PFSK-1 (cell line): Measurements from ENCODE around the gene SYNGR4.

Experiments
- POLR2AphosphoS5 ChIP-seq: IDR thresholded peaks from 2 replicates; pipeline ENCODE4 v1.6.1; 2012; ENCODE audit warnings: low read depth, mild to moderate bottlenecking, control low read depth, low read length, moderate library complexity
- REST ChIP-seq, 2 experiments: IDR thresholded peaks; 2 replicates each; pipeline versions ENCODE4 v1.6.1 to v1.8.0; 2011 to 2012; ENCODE audit warnings: low read depth in 2 of 2, low read length in 2 of 2, control low read depth in 1 of 2, inconsistent platforms in 1 of 2, mild to moderate bottlenecking in 1 of 2, moderate library complexity in 1 of 2; ENCODE audit not compliant: insufficient read depth in 1 of 2
- SIN3A ChIP-seq: IDR thresholded peaks from 2 replicates; pipeline ENCODE4 v1.6.1; 2012; ENCODE audit warnings: mild to moderate bottlenecking, low read length, moderate library complexity, borderline replicate concordance; ENCODE audit not compliant: insufficient read depth

- TF ChIP-seq SIN3A (no peak), POLR2AphosphoS5 (peak; percentile 83), REST (IDR thresholded peaks at IDR 0.05; ENCODE audit: insufficient read depth in 1 of 2, low read depth in 2 of 2, low read length in 2 of 2) (no peak)
Observed at GRCh38 chr19:48325265-48325910, 38.8 kb upstream of the SYNGR4 start, which contains the start of gene EMP3.
